Mucosa of gallbladder (tissue), 1 donor: ENCODE measurements around the gene CIRBP. TPM values are rescaled to one million over a fixed set of nuclear protein-coding genes. Genes with fewer than 3 reads are reported as not detected.
"Not testable (repeated sequence)": the region's sequence is repeated elsewhere in the genome, so short reads cannot be mapped to it uniquely, and the experiment has no call there.

Experiments
- DNase-seq: peaks from one replicate; pipeline ENCODE4 v3.0.0-alpha.2; 2020; ENCODE audit warnings: low spot score
- total RNA-seq: library from RNA; stranded (reverse); gene quantifications from one replicate; pipeline ENCODE4 v1.2.1, GENCODE V29; 2021
- donor health status: DM: no; HTN: no; CAD: no.

Gene CIRBP
- total RNA-seq, 1 donor from 2014 or later, result 382 TPM

DNA sequence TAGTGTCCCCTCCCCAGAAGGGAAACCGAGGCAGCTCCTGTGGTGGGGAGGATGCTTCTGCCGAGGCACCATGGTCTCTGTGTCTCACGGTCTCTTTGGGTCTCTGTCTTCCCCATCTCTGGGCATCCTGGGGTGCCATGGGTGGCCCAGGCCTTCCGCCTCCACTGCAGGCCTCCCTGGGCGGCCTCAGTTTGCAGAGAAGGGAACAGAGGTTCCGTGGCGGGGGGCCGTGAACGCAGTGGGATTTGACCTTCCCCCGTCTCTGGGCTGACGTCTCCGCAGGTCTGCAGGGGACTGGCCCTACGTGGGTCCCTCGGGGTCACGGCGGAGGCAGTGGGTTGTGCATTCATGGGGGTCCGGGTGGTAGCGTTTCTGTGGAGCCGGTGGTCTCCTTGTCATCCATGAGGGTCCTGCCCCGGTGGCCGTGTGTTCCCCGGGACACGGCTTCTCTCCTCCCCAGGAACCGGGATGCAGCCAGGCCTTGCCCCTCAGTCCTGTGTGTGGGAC, 21.1 kb downstream of the CIRBP start:
- no peak for DNase-seq

DNA sequence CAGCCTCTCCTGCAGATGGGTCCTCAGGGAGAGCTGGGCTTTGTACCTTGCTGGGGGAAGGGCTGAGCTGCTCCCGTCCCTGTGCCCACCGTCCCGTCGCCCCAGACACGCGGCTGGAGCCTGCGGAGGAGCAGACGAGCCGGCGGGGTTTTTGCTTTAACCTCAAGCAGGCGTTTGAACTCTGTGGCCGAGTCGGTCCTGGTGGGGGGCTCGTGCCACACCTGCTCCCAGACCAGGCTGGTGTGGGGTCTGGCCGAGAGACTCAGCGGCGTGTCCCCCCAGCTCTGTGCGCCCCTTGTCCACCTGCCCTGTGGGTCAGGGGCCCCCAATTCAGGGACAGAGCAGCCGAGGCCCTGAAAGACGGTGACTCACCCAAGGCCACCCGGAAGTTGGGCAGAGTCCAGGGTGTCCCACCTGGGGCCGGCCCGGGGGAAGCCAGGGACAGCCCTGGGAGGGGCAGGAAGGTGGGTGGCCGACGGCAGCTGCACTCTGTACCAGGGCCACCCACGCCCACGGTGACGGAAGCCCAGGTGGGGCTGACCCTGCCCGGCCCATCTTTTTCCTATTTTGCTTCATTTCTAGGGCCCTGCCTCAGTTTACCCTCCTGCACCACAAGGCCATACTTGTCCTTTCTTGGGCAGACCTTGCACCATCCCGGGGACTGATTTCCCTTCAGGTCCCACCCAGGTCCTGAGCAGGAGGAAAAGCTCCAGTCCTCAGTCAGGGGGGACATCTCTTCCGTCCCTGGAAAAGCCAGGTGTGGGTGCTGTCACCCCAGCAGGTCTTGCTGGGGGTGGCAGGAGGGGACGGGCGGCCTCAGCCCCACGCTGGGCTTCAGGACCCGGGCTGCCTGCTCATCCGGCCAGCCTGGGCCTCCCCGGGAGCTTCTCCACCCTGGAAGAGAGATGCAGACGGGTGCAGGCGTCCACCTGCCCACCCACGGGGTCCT, 21.8 kb downstream of the CIRBP start:
- DNase-seq, result no peak

DNA sequence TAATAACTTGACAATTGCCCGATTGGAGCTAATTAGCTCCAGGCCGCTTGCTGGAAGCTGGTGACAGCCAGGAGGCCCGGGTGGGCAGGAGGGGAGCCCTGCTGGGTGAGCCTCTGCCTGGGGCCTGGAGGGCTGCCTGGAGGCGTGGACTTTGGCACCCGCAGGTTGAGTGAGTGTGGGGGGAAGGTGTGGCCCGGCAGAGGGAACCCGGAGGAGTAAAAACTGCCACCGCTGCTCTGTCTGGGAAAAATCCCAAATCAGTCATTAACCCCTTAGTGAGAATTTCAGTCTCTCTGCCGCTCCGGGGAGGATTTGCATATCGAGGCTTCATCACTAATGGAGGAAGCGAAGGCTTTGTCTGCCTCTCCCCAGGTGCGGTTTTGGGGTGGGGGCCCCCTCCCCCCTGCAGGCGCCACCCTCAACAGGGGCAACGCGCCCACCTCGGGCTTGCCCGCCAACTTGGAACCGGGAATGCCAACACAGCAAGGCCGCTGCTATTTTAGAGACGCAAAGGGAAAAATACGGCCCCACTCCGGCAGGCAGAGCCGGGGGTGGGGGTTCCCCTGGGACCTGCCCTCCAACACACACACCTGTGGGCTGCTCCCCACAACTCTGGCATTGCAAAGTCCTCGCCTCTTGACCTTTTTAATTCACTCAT, 22.8 kb downstream of the CIRBP start:
- no peak for DNase-seq

- no peak for DNase-seq
Measured at GRCh38 chr19:1292419-1293151, 23.5 kb downstream of the CIRBP start.

DNA sequence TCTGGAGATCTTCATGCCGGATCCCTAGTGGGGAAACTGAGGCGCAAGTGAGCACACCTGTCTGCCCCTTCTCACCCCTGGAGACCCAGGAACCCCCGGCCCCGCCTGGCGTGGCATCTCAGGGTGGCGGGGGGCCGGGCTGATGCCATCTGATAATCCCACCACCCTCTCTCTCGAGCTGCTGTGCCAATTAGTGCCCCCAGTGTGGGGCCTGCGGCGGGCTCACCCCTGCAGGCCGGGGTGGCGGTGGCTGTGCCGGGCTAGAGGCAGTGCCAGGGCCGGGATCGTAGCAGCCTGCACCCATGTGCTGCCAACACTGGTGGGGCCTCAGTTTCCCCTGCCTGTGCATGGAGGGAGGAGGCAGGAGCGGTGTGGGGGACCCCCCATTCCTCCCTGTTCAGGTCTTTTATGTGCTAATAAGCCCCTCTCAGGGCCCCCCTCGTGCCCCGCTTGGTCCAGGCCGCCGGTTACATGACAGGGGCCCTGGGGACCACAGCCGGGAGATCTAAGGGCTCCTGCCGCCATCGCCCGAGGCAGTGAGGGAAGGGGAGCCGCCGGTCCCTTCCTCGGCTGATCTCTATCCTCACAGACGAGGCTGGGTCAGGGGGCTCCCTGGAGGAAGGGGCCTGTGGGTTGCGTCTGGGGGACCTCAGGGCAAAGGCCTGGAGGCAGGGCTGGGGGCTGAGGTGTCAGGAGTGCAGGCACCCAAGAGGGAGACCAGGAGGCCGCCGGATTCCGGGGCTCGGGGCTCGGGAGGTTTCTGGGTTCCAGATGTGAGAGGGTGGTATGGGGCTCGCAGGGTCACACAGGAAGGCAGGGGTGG, 24.9 kb downstream of the CIRBP start:
- no peak for DNase-seq

DNA sequence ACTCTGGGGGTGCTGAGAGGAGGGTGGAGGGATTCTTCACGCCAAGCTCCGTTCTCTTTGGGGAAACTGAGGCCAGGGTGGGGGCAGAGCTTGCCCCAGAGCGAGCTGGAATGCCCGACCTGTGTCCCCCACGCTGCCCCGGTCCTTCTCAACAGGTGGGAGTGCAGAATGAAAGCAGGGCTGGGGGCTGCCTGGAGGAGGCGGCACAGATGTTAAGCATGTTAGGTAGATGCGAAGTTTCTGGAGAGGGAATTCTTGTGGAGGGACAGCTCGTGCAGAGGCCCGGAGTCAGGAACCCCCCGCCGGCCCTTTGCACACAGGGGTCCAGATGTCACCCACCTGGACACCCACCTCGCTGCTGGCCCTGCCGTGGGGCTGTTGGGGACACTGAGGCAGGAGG, 25.6 kb downstream of the CIRBP start:
- DNase-seq, result no peak

- DNase-seq, result no peak
Measured at GRCh38 chr19:1295169-1296012, 26.3 kb downstream of the CIRBP start.

- DNase-seq, result no peak
Measured at GRCh38 chr19:1296078-1296477, 26.9 kb downstream of the CIRBP start.

GRCh38 chr19:1296575-1297271, 27.6 kb downstream of the CIRBP start:
- no peak for DNase-seq

DNA sequence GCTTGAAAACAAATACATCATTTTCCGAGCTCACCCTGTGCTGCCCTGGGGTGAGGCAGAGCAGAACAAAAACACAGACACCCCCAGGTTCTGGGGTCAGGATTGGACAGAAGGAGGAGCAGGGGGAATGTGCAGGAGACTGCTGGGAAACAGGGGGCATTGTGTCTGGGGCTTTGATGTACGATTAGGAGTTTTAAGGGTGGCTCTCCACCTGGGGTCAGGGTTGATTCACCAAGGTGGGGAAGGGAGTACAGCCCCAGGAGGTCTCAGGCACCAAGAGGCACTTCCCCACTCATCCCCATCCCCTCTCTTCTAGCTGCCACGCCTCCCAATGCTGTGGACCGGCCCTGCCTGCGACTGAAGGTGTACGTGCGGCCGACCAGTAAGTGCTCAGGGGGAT, 29.1 kb downstream of the CIRBP start:
- no peak for DNase-seq

- no peak for DNase-seq
Measured at GRCh38 chr19:1299801-1300200, 30.7 kb downstream of the CIRBP start.

GRCh38 chr19:1300744-1301490, 31.8 kb downstream of the CIRBP start:
- DNase-seq, result no peak

GRCh38 chr19:1302533-1303239, 33.6 kb downstream of the CIRBP start:
- no peak for DNase-seq

GRCh38 chr19:1304197-1304924, 35.2 kb downstream of the CIRBP start:
- DNase-seq, result peak; percentile 42

GRCh38 chr19:1305354-1305753, 36.2 kb downstream of the CIRBP start:
- DNase-seq, result not testable (repeated sequence)

DNA sequence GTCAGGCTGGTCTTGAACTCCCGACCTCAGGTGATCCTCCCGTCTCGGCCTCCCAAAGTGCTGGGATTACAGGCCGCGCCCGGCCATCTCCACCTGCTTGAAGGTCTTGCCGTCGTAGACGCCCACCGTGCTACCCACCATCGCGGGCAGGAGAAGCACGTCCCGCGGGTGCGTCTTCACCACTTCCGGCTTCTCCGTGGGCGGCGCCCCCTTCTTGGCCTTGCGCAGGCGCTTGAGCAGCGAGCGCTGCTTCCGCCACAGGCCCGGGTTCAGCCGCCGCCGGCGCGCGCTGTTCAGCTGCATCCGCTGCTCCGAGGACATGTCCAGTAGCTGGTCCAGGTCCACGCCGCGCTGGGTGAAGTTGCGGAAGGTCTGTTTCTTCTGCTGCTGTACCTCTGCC, 38.2 kb downstream of the CIRBP start:
- no peak for DNase-seq

GRCh38 chr19:1307755-1308303, 38.7 kb downstream of the CIRBP start:
- DNase-seq, result no peak
